K562 (cell line): ENCODE data around the gene PHC3. TPM values are rescaled to one million over a fixed set of nuclear protein-coding genes. Genes with fewer than 3 reads are reported as not detected.

Source experiments
- CBFA2T2 ChIP-seq: fragments of 450-650 bp; conservative IDR thresholded peaks from 2 replicates; pipeline ENCODE4 v1.6.1; 2017; ENCODE audit warnings: mild to moderate bottlenecking
- CBX3 ChIP-seq, 2 experiments: IDR thresholded peaks; 1 replicate in 1 of 2; 2 replicates in 1 of 2; pipeline ENCODE4 v1.6.1; 2012; ENCODE audit warnings: inconsistent platforms in 2 of 2, low read length in 2 of 2, borderline replicate concordance in 1 of 2, control low read depth in 1 of 2
- CHD2 ChIP-seq: IDR thresholded peaks from 2 replicates; pipeline ENCODE4 v1.6.1; 2011; ENCODE audit warnings: low read depth, low read length
- FOSL1 ChIP-seq: fragments of 200-800 bp; sonication (Bioruptor generic); conservative IDR thresholded peaks from 2 replicates; pipeline ENCODE4 v1.6.1; 2016; ENCODE audit warnings: missing genetic modification characterization, missing compliant biosample characterization
- FOXA1 ChIP-seq: fragments of 450-650 bp; IDR thresholded peaks from 2 replicates; pipeline ENCODE4 v1.6.1; 2016; ENCODE audit warnings: mild to moderate bottlenecking, borderline replicate concordance
- GATAD2A ChIP-seq: fragments of 450-650 bp; IDR thresholded peaks from 2 replicates; pipeline ENCODE4 v1.6.1; 2017
- HNRNPLL ChIP-seq: fragments of 200-400 bp; formaldehyde crosslinking; IDR thresholded peaks from 2 replicates; pipeline ENCODE4 v1.6.1; 2017; ENCODE audit warnings: low read length, low read depth, mild to moderate bottlenecking; ENCODE audit not compliant: poor library complexity, severe bottlenecking
- MNT ChIP-seq, 2 experiments: fragments of 450-650 bp; conservative IDR thresholded peaks; 2 replicates each; pipeline ENCODE4 v1.6.1; 2017; ENCODE audit warnings: mild to moderate bottlenecking in 2 of 2, moderate library complexity in 2 of 2
- NR1H2 ChIP-seq: sonication (generic); formaldehyde crosslinking; IDR thresholded peaks from 2 replicates; pipeline ENCODE4 v1.4.0; 2020; ENCODE audit warnings: mild to moderate bottlenecking, missing genetic modification reagents
- NR2F6 ChIP-seq: fragments of 450-650 bp; formaldehyde crosslinking; IDR thresholded peaks from 2 replicates; pipeline ENCODE4 v1.4.0; 2020; ENCODE audit warnings: mild to moderate bottlenecking
- OTX1 ChIP-seq: fragments of 450-650 bp; formaldehyde crosslinking; IDR thresholded peaks from 2 replicates; pipeline ENCODE4 v1.4.0; 2022; ENCODE audit warnings: mild to moderate bottlenecking
- PHF20 ChIP-seq: fragments of 450-650 bp; IDR thresholded peaks from 2 replicates; pipeline ENCODE4 v1.6.1; 2018; ENCODE audit not compliant: partially characterized antibody
- SMARCA4 ChIP-seq: fragments of 450-650 bp; IDR thresholded peaks from 2 replicates; pipeline ENCODE4 v1.6.1; 2016
- SRSF1 ChIP-seq: fragments of 200-400 bp; formaldehyde crosslinking; IDR thresholded peaks from 2 replicates; pipeline ENCODE4 v1.6.1; 2017; ENCODE audit warnings: mild to moderate bottlenecking, low read depth, low read length, moderate library complexity
- SRSF9 ChIP-seq: fragments of 200-400 bp; formaldehyde crosslinking; IDR thresholded peaks from 2 replicates; pipeline ENCODE4 v1.6.1; 2017; ENCODE audit warnings: low read depth, low read length, borderline replicate concordance
- STAT5A ChIP-seq: IDR thresholded peaks from 2 replicates; pipeline ENCODE4 v1.6.1; 2012; ENCODE audit warnings: low read length, inconsistent platforms, borderline replicate concordance
- UBTF ChIP-seq, 2 experiments: IDR thresholded peaks; 2 replicates each; pipeline ENCODE4 v1.6.1; 2012; ENCODE audit warnings: improper control_type of control experiment in 2 of 2, low read depth in 2 of 2, low read length in 2 of 2, borderline replicate concordance in 1 of 2
- USF2 ChIP-seq: sonication (generic); formaldehyde crosslinking; IDR thresholded peaks from 2 replicates; pipeline ENCODE4 v1.5.0; 2020; ENCODE audit warnings: missing genetic modification reagents
- ZC3H8 ChIP-seq: fragments of 450-650 bp; IDR thresholded peaks from 2 replicates; pipeline ENCODE4 v1.6.1; 2017
- ZNF274 ChIP-seq: IDR thresholded peaks from 2 replicates; pipeline ENCODE4 v1.6.1; 2011; ENCODE audit warnings: low read depth, mild to moderate bottlenecking, low read length, moderate library complexity, borderline replicate concordance
- ZNF398 ChIP-seq: fragments of 250-450 bp; sonication (Bioruptor Pico); IDR thresholded peaks from 2 replicates; pipeline ENCODE4 v1.8.0; 2021; ENCODE audit warnings: moderate library complexity, mild to moderate bottlenecking, inconsistent platforms
- ZNF408 ChIP-seq: fragments of 250-450 bp; sonication (Bioruptor Pico); IDR thresholded peaks from 2 replicates; pipeline ENCODE4 v1.4.0; 2020; ENCODE audit warnings: low read depth, mild to moderate bottlenecking, moderate library complexity
- ZNF57 ChIP-seq: fragments of 450-650 bp; formaldehyde crosslinking; IDR thresholded peaks from 2 replicates; pipeline ENCODE4 v1.4.0; 2020; ENCODE audit warnings: mild to moderate bottlenecking, moderate library complexity
- ZNF583 ChIP-seq: fragments of 250-450 bp; sonication (Bioruptor Pico); IDR thresholded peaks from 2 replicates; pipeline ENCODE4 v1.4.0; 2020
- polyA plus RNA-seq, 8 experiments: library from polyadenylated mRNA; depleted of rRNA in 4 of 8; stranded (reverse) in 5 of 8; unstranded in 3 of 8; fragments of >200 nt; fragmentation: Nextera tagmentation in 2 of 8; fragmentation: Illumina TruSeq in 1 of 8; extraction: Ambion mirVana in 2 of 8; extraction: Trizol in 1 of 8; gene quantifications; 2 replicates each; pipeline versions ENCODE4 v1.2.1 to v1.2.3, GENCODE V29; 2011 to 2014; ENCODE audit warnings: inconsistent platforms in 1 of 8, missing spikeins in 1 of 8
- total RNA-seq, 7 experiments: library from RNA; depleted of rRNA in 6 of 7; stranded (reverse); fragments of >200 nt in 6 of 7; fragmentation: Illumina TruSeq in 2 of 7; extraction: Trizol in 2 of 7; gene quantifications; 2 replicates each; pipeline versions ENCODE4 v1.2.1 to v1.2.3, GENCODE V29; 2011 to 2021; ENCODE audit warnings: low replicate concordance in 1 of 7

The PHC3 gene
- total and polyA plus RNA-seq, 9 of the 15 experiments (the other 6 are each of a cell fraction or from before 2014, with no cell fraction given), result 3.1 to 21.6 (median 10.5) TPM

- 0 out of 4 replicates have a peak, but pooled peaks of 1 of the 2 experiments have one; percentile 17 for TF ChIP-seq MNT (conservative IDR thresholded peaks at IDR 0.05)
- TF ChIP-seq ZNF57 (CRISPR knock-in tag), result no peak
- TF ChIP-seq CHD2, result no peak
- no peak for TF ChIP-seq GATAD2A
- TF ChIP-seq FOSL1 (tag), result no peak
- no peak for TF ChIP-seq ZNF274
- TF ChIP-seq HNRNPLL, result no peak
- no peak for TF ChIP-seq FOXA1
- no peak for TF ChIP-seq SRSF9
- TF ChIP-seq SRSF1, result no peak
- TF ChIP-seq UBTF (IDR thresholded peaks at IDR 0.05; ENCODE audit: borderline replicate concordance in 1 of 2, low read depth in 2 of 2, low read length in 2 of 2), result no peak
- TF ChIP-seq NR2F6, result no peak
- TF ChIP-seq CBFA2T2, result peak; percentile 63
- TF ChIP-seq CBX3 (IDR thresholded peaks at IDR 0.05; ENCODE audit: borderline replicate concordance in 1 of 2, low read length in 2 of 2), result no peak
- TF ChIP-seq ZC3H8, result no peak
- no peak for TF ChIP-seq OTX1
- no peak for TF ChIP-seq PHF20
- no peak for TF ChIP-seq ZNF398 (CRISPR knock-in tag)
- peak; percentile 79 for TF ChIP-seq SMARCA4
- no peak for TF ChIP-seq USF2 (CRISPR knock-in tag)
- no peak for TF ChIP-seq NR1H2 (CRISPR knock-in tag)
- TF ChIP-seq ZNF583, result no peak
- 0 out of 2 replicates have a peak, but pooled peaks have one; percentile 7 for TF ChIP-seq STAT5A
- TF ChIP-seq ZNF408 (CRISPR knock-in tag), result no peak
Measured at GRCh38 chr3:170154569-170155143, 26.9 kb downstream of the PHC3 start (continued).
